ENCODE measurements around the gene FOLR2.

Gene FOLR2

DNA sequence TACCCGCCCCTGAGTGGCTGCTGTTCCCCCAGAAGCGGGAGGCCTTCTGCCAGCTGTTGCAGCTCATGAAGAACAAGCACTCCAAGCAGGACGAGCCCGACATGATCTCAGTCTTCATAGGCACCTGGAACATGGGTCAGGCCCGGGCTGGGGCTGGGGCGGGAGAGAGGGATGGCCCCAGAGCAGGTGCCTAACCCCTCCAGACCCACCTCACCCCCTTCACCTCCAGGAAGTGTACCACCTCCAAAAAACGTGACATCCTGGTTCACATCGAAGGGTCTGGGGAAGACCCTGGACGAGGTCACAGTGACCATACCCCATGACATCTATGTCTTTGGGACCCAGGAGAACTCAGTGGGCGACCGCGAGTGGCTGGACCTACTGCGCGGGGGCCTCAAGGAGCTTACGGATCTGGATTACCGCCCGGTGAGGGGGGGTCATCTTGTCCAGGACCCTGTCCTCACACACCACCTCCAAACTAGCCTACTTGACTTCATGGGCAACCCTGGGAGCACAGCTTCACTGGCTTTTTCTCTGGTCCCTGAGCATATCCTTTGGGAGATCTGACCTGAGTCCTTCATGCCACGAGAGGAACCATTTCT lies 14.3 kb downstream of the FOLR2 start:
- Histone ChIP-seq H3K27ac (no peak overlapping the region), H3K9ac (no peak overlapping the region), H3K9me3 (ENCODE audit: control insufficient read depth, low read length) (no peaks in the 10 kb centered on the region), H2AFZ (no peak overlapping the region), H3K27me3 (ENCODE audit: control insufficient read depth, insufficient read depth, low read length) (no peaks in the 10 kb centered on the region), H3K79me2 (no peaks in the 10 kb centered on the region), H3K4me2 (ENCODE audit: low read length) (no peak overlapping the region), H3K36me3 (ENCODE audit: control insufficient read depth, insufficient read depth, low read length) (no peaks in the 10 kb centered on the region), H3K4me3 (ENCODE audit: low read depth, low read length) (no peak overlapping the region), H3K4me1 (no peaks in the 10 kb centered on the region)
- TF ChIP-seq, protein P1, sequence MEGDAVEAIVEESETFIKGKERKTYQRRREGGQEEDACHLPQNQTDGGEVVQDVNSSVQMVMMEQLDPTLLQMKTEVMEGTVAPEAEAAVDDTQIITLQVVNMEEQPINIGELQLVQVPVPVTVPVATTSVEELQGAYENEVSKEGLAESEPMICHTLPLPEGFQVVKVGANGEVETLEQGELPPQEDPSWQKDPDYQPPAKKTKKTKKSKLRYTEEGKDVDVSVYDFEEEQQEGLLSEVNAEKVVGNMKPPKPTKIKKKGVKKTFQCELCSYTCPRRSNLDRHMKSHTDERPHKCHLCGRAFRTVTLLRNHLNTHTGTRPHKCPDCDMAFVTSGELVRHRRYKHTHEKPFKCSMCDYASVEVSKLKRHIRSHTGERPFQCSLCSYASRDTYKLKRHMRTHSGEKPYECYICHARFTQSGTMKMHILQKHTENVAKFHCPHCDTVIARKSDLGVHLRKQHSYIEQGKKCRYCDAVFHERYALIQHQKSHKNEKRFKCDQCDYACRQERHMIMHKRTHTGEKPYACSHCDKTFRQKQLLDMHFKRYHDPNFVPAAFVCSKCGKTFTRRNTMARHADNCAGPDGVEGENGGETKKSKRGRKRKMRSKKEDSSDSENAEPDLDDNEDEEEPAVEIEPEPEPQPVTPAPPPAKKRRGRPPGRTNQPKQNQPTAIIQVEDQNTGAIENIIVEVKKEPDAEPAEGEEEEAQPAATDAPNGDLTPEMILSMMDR (IDR thresholded peaks at IDR 0.05) = no peak

DNA sequence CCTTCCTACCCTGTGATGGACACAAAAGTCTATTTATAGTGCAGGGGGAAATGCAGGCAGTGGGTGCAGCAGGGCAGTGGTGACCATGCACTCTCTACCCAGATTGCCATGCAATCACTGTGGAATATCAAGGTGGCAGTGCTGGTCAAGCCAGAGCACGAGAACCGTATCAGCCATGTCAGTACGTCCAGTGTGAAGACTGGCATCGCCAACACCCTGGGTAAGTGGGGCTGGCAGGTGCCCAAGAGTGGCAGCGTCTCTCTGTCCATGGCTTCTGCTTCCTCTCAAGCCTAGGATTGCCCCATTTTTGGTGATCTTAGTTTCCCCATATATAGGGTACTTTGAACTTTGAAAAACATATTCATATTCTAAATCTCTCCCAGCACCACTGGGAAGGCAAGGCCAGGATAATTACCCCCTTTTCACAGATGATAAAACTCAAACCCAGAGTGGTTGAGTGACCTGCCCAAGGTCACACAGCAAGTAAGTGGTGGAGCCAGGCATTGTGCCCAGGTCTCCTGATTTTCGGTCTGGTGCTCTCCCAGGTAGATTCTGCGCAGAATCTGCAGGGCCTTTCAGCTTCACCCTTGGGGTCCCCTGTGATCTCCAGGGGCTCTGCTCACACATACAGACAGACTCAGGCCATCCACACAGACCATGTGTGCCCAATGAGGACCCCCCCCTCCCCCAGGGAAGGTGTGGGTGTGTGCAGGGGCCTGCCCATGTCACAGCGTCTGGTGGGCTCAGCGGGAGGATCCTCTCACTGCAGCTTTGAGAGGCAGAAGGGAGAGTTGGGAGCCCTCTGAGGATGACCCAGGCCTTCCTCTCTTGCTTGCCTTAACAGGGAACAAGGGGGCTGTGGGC lies 15.0 kb downstream of the FOLR2 start:
- Histone ChIP-seq H3K36me3 (ENCODE audit: control insufficient read depth, insufficient read depth, low read length) (no peaks in the 10 kb centered on the region), H3K9me3 (ENCODE audit: control insufficient read depth, low read length) (no peaks in the 10 kb centered on the region), H3K27me3 (ENCODE audit: control insufficient read depth, insufficient read depth, low read length) (no peaks in the 10 kb centered on the region), H3K9ac (no peak overlapping the region), H3K4me3 (ENCODE audit: low read depth, low read length) (no peak overlapping the region), H3K4me2 (ENCODE audit: low read length) (no peak overlapping the region), H3K79me2 (no peaks in the 10 kb centered on the region), H2AFZ (no peak overlapping the region), H3K27ac (no peak overlapping the region), H3K4me1 (no peaks in the 10 kb centered on the region)
- TF ChIP-seq, protein P1 (IDR thresholded peaks at IDR 0.05) = no peak

DNA sequence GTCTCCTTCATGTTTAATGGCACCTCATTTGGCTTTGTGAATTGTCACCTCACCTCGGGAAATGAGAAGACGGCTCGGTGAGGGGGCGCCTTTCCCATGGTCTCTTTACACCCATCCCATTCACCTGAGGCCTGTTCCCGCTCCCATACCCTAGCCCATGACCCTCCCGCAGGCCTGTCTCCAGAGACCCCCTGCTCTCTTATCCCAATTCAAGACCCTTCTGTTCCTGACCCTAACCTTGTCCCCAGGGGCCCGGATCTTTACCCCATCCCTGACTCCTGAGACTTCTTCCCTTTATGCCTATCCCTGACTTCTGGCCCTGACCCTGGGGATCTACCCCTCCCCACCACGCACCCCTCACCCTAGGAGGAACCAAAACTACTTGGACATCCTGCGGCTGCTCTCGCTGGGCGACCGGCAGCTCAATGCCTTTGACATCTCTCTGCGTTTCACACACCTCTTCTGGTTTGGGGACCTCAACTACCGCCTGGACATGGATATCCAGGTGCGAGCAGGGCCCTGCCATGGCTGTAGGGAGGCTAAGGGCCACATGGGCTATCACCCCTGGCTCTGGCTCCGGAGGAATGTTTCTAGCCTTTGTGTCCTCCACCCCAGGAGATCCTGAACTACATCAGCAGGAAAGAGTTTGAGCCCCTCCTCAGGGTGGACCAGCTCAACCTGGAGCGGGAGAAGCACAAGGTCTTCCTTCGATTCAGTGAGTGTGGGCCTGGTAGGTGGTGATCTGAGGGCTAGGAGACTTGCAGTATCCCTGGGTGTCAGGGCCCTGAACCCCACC lies 15.9 kb downstream of the FOLR2 start:
- H3K79me2 ChIP-seq = no peaks in the 10 kb centered on the region
- no peak overlapping the region for H2AFZ ChIP-seq
- TF ChIP-seq, protein P1 (IDR thresholded peaks at IDR 0.05) = no peak
- H3K36me3 ChIP-seq (ENCODE audit: control insufficient read depth, insufficient read depth, low read length) = no peaks in the 10 kb centered on the region
- H3K4me2 ChIP-seq (ENCODE audit: low read length) = no peak overlapping the region
- H3K9ac ChIP-seq = no peak overlapping the region
- no peak overlapping the region for H3K27ac ChIP-seq
- H3K27me3 ChIP-seq (ENCODE audit: control insufficient read depth, insufficient read depth, low read length) = no peaks in the 10 kb centered on the region
- H3K4me1 ChIP-seq = no peaks in the 10 kb centered on the region
- no peaks in the 10 kb centered on the region for H3K9me3 ChIP-seq (ENCODE audit: control insufficient read depth, low read length)
- no peak overlapping the region for H3K4me3 ChIP-seq (ENCODE audit: low read depth, low read length)

DNA sequence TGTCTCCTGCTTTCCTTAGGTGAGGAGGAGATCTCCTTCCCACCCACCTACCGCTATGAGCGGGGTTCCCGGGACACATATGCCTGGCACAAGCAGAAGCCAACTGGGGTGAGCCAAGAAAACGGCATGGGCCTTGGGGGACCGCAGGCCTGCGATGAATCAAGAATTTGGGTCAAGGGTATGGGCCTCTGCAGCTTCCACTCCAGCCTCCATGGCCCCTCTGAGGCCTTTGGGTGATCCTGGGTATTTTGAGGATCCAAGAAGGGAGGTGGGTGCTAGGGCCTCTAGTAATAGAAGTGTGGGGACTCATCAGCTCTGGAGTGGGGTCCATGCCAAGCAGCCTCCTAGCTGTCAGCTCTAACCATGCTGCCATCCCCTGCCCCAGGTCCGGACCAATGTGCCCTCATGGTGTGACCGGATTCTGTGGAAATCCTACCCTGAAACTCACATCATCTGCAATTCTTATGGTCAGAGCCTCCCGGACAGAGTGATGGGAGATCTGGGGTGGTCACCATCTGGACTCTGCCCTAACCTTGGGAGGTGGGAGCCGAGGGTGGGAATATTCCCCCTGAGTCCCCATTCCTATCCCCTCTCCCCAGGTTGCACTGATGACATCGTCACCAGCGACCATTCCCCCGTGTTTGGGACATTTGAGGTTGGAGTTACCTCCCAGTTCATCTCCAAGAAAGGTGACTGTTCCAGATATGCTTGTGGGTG lies 16.6 kb downstream of the FOLR2 start:
- Histone ChIP-seq H2AFZ (no peak overlapping the region), H3K4me2 (ENCODE audit: low read length) (no peak overlapping the region), H3K79me2 (no peaks in the 10 kb centered on the region), H3K9me3 (ENCODE audit: control insufficient read depth, low read length) (no peaks in the 10 kb centered on the region), H3K36me3 (ENCODE audit: control insufficient read depth, insufficient read depth, low read length) (no peaks in the 10 kb centered on the region), H3K9ac (no peak overlapping the region), H3K27ac (no peak overlapping the region), H3K4me1 (no peaks in the 10 kb centered on the region), H3K4me3 (ENCODE audit: low read depth, low read length) (no peak overlapping the region), H3K27me3 (ENCODE audit: control insufficient read depth, insufficient read depth, low read length) (no peaks in the 10 kb centered on the region)
- TF ChIP-seq, protein P1 (IDR thresholded peaks at IDR 0.05) = no peak
